ENCODE results near the gene JUN. TPM values are rescaled to one million over a fixed set of nuclear protein-coding genes. Genes with fewer than 3 reads are reported as not detected.
A peak's percentile ranks its signal among the peaks of the same experiment; 100 is the strongest.

The JUN gene
- total and polyA plus RNA-seq, 2 of the 13 experiments (the other 11 are each of a cell fraction or from before 2014, with no cell fraction given), result 18.2 to 22.3 TPM

GRCh38 chr1:58783090-58783992, 506 bp downstream of the JUN start (continued):
- TF ChIP-seq, protein P1, sequence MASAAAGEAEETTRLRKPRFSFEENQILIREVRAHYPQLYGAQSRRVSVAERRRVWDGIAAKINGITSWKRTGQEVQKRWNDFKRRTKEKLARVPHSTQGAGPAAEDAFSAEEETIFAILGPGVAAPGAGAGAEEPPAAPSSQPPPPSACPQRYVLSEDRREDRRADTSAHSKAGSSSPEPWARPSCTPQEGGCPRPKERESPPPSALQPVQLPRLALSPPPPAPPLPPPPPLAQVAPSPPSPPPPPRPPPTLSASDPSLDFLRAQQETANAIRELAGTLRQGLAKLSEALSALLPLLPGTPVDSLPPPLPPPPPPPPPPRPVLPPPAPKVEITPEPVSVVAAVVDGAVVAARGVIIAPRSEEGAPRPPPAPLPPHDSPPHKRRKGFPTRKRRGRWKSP (CRISPR knock-in tag; IDR thresholded peaks at IDR 0.05), result peak; percentile 77
- TF ChIP-seq AFF4 (CRISPR knock-in tag; IDR thresholded peaks at IDR 0.05) (peak; percentile 88; the same call in 1 of the 2 replicates), ZSCAN20 (CRISPR knock-in tag; IDR thresholded peaks at IDR 0.05; ENCODE audit: borderline replicate concordance) (peak; percentile 19; the same call in 1 of the 2 replicates), MEIS2 (CRISPR knock-in tag; IDR thresholded peaks at IDR 0.05) (0 out of 2 replicates have a peak, but pooled peaks have one; percentile 45), ZNF280B (CRISPR knock-in tag; IDR thresholded peaks at IDR 0.05; ENCODE audit: borderline replicate concordance) (peak; percentile 25; the same call in 1 of the 2 replicates), KLF12 (CRISPR knock-in tag; IDR thresholded peaks at IDR 0.05; ENCODE audit: borderline replicate concordance) (0 out of 2 replicates have a peak, but pooled peaks have one; percentile 6), ZEB1 (IDR thresholded peaks at IDR 0.05; ENCODE audit: insufficient replicate concordance, low read depth) (peak; percentile 40), ZNF816 (CRISPR knock-in tag; IDR thresholded peaks at IDR 0.05; ENCODE audit: borderline replicate concordance) (no peak), ISL2 (CRISPR knock-in tag; IDR thresholded peaks at IDR 0.05) (0 out of 2 replicates have a peak, but pooled peaks have one; percentile 19), NFIC (IDR thresholded peaks at IDR 0.05; ENCODE audit: low read length) (peak; percentile 46; the same call in 1 of the 2 replicates), ZNF660 (CRISPR knock-in tag; IDR thresholded peaks at IDR 0.05; ENCODE audit: borderline replicate concordance, low read depth) (0 out of 2 replicates have a peak, but pooled peaks have one; percentile 77), HDAC6 (IDR thresholded peaks at IDR 0.05; ENCODE audit: low read depth, low read length) (no peak), BRD4 (CRISPR knock-in tag; IDR thresholded peaks at IDR 0.05) (no peak), KLF16 (CRISPR knock-in tag; IDR thresholded peaks at IDR 0.05) (peak in 1 of 2 experiments; percentile 46; a peak in 1 of 4 replicates), ZNF788 (CRISPR knock-in tag; IDR thresholded peaks at IDR 0.05; ENCODE audit: borderline replicate concordance) (peak; percentile 34; the same call in 1 of the 2 replicates)
- TF ChIP-seq, protein P2, sequence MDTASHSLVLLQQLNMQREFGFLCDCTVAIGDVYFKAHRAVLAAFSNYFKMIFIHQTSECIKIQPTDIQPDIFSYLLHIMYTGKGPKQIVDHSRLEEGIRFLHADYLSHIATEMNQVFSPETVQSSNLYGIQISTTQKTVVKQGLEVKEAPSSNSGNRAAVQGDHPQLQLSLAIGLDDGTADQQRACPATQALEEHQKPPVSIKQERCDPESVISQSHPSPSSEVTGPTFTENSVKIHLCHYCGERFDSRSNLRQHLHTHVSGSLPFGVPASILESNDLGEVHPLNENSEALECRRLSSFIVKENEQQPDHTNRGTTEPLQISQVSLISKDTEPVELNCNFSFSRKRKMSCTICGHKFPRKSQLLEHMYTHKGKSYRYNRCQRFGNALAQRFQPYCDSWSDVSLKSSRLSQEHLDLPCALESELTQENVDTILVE (CRISPR knock-in tag; IDR thresholded peaks at IDR 0.05), result 0 out of 2 replicates have a peak, but pooled peaks have one; percentile 12

Data from HepG2 (cell line).